NCI-H146 (cell line): Measurements from ENCODE around the gene AZU1.
"Not testable (repeated sequence)": the region's sequence is repeated elsewhere in the genome, so short reads cannot be mapped to it uniquely, and the experiment has no call there.

ENCODE experiments used
- DNase-seq: peaks from one replicate; lab custom pipeline; 2025; lab: John Stamatoyannopoulos, UW

AZU1 gene

GRCh38 chr19:810883-811489 is 16.7 kb upstream of the AZU1 start:
- no peak for DNase-seq

DNA sequence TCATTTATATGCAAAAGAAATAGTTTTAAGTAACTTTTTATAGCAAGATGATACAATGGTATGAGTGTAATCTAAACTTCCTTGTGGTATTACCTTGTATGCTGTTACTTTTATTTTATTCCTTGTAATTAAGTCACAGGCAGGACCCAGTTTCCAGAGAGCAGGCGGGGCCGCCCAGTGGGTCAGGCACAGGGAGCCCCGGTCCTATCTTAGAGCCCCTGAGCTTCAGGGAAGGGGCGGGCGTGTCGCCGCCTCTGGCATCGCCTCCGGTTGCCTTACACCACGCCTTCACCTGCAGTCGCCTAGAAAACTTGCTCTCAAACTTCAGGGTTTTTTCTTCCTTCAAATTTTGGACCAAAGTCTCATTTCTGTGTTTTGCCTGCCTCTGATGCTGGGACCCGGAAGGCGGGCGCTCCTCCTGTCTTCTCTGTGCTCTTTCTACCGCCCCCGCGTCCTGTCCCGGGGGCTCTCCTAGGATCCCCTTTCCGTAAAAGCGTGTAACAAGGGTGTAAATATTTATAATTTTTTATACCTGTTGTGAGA is 16.1 kb upstream of the AZU1 start:
- no peak for DNase-seq

GRCh38 chr19:812049-812746 is 15.4 kb upstream of the AZU1 start:
- no peak for DNase-seq

DNA sequence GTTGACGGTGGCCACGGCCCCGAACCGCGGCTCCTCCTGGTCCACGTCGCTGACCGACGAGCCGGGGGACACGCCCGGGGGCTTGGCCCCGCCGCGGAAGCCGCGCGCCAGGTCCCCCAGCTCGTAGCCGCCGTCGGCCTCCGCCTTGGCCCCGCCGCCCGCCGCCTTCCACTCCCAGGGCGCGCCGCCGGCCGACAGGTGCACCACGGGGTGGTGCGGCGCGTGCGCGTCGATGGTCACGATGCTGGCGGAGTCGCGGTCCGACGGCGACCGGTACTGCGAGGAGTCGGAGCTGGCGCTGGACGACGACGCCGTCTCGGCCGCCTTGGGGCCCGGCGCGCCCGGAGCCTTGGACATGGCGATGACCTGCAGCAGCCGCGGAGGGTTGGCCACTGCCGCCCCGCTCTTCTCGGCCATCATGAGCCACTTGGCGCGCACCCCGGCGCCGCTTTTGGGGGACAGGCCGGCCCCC is 14.9 kb upstream of the AZU1 start:
- DNase-seq, result no peak

DNA sequence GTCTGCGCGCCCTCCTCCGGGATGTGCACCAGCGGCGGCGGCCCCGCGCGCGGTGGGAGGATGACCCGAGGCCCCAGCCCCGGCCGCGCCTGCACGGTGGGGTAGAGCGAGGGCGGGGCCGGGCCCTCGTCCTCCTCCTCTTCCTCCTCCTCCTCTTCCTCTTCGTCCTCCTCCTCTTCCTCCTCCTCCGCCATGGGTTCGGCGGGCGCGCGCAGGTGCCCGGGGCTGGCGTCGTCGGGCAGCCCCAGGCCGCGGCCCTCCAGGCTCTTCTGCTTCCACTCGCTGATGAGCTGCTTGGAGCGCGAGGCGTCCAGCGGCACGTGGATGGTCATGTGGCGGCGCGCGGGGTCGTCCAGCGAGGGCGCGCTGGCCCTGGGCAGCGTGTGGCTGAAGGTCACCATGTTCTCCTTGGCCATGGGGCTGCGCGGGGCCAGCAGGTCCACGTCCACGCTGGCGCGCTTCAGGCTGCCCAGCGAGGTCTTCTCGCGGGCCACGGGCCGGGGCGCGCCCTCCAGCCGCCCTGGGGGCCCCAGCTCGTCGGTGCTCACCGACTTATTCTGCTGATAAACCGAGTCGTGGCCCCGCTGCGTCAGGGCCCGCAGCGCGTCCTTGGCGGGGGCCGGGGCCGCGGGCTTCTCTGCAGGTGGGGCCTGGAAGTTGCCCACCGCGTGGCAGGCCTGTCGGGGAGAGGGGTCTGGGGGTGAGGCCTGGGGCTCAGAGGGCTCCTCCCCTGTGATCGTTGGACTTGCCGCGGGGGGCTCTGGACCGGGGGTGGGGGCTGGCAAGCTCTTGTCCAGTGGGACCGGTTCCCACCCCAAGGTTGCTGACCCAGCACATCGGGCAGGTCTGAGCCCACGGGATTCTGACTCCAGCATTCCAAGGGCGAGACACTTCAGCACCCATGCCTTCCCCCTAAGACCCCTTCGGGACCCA is 14.2 kb upstream of the AZU1 start:
- DNase-seq, result no peak

DNA sequence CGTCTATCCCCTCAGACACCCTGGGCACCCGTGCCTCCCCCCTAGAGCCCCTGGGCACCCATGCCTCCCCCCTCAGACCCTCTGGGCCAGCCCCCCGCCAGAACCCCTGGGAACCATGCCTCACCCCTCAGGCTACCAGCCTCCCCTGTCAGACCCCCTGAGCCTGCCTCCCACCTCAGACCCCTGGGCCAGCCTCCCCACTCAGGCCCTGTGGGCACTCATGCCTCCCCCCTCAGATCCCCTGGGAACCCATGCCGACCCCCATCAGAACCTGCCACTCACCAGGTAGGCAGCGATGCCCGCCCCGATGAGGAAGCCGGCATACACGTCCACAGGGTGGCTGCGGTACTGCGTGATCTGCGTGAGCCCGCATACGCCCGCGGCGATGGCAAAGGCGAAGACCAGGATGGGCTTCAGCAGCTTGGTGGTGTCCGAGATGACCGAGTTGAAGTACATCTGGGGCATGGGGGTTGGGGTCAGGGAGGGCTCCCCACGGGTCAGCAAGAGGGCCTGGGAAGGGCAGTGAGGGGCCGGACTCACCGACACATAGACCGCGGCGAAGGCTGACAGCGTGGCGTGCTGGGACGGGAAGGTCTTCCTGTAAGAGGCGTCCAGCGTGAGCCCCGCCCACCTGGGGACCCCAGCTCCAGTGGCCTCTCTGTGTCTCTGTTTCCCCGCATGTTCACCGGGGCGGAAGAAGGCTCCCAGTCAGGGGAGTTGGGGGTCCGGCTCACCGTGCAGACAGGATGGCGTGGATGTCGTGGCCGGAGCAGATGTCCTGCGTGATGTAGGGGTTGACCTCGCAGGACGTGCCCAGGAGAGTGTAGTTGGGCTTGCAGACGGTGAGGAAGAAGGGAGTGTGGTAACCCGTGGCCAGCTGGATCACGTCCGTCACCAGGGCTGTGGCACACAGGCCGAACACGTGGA is 13.2 kb upstream of the AZU1 start:
- DNase-seq, result no peak

DNA sequence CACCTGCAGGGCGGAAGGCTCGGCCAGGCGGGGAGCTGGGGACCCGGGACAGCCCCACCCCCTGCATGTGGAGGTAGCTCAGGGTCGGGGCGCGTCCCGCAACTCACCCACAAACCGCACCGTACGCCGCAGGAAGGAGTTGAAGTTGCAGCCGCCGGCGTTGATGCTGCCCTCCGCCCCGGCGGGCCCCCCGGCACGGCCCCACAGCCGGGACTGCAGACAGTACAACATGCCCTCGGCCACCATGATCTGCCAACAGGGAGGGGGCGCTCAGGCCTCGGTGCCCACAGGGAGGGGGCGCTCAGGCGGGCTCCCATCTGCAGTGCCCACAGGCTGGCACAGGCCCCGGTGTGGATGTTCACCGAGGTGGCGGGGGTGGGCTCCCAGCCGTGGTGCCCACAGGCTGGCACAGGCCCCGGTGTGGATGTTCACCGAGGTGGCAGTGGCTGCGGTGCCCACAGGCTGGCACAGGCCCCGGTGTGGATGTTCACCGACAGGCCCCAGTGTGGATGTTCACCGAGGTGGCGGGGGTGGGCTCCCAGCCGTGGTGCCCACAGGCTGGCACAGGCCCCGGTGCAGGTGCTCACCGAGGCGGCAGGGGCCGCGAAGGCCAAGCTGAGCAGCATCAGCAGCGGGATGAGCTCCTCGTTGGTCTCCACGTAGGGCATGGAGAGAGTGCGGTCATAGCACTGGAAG is 12.4 kb upstream of the AZU1 start:
- DNase-seq, result no peak

- DNase-seq, result no peak
Measured at GRCh38 chr19:815775-816499, 11.7 kb upstream of the AZU1 start.

DNA sequence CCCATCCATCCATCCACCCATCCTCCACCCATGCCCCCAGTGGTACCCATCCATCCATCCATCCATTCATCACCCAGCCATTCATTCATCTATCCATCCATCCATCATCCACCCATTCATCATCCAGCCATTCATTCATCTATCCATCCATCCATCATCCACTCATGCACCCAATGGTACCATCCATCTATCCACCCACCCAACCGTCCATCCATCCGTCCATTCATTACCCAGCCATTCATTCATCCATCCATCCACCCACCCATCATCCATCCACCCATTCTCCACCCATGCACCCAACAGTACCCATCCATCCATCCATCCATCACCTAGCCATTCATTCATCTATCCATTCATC is 11.2 kb upstream of the AZU1 start:
- DNase-seq, result no peak

DNA sequence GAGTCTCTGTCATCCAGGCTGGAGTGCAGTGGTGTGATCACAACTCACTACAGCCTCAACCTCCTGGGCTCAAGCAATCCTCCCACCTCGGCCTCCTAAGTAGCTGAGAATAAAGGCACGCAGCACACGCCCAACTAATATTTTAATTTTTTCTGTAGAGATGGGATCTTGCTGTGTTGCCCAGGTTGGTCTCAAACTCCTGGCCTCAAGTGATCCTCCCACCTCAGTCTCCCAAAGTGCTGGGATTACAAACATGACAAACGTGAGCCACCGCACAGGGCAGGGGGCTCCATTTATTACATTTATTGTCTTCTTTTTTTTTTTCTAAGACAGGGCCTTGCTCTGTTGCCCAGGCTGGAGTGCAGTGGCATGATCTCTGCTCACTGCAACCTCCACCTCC is 7.4 kb upstream of the AZU1 start:
- DNase-seq, result not testable (repeated sequence)

GRCh38 chr19:821231-821824 is 6.3 kb upstream of the AZU1 start:
- no peak for DNase-seq

DNA sequence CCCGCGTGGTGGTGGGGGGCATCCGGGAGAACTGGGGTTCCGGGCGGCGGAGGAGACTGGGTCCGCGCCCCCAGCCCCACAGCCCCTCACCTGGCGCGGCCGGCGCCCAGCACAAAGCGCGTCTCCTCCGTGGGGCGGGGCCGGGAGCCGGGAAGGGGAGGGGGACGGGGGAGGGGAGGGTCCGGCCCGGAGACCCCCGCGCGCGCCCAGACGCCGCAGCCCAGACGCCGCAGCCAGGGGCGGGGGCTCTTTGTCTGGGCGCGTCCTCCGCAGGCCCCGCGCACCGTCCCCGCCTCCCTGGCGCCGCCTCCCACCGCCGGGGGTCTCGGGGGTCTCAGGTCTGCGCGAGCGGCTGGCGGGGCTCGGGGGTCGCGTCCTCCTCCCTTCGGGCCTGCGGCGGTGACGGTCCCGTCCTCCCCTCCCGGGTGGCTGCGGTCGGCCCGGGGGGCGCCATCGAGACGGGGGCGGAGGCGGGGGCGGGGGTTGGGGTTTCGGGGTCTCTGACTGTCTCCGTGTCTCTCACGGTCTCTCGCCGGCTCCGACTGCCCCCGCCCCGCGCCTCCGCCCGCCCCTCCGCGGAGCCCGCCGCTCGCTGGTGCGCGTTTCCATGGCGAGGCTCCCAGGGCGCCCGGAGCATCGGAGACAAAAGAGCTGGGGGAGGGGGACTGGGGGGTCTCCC is 5.7 kb upstream of the AZU1 start, which contains the start of gene PLPPR3:
TSS of gene PLPPR3 (minus strand) at position 131 of the 679 bp plus-strand sequence. CDS start 396 bp downstream, outside the sequence.
- DNase-seq, result no peak

- DNase-seq, result no peak
Measured at GRCh38 chr19:823565-824121, 4.0 kb upstream of the AZU1 start.

GRCh38 chr19:824885-825284 is 2.8 kb upstream of the AZU1 start:
- DNase-seq, result no peak

DNA sequence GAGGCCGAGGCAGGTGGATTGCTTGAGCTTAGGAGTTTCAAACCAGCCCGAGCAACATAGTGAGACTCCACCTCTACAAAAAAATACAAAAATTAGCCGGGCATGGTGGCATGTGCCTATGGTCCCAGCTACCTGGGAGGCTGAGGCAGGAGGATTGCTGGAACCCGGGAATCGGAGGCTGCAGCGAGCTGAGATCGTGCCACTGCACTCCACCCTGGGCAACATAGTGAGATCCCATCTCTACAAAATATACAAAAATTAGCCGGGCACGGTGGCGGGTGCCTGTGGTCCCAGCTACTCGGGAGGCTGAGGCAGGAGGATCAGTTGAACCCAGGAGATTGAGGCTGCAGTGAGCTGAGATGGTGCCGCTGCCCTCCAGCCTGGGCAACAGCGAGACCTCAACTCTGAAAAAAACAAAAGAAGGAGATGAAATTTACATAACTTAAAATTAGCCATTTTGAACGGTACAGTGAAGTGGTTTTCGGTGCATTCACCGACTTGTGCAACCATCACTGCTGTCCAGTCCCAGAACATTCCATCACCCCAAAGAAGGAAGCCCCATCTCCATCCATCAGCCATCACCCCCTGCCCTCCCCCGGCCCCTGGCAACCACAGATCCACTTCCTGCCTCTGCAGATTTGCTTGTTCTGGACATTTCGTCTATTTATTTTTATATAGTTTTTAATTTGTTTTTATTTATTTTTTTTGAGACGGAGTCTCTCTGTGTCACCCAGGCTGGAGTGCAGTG is 1.6 kb upstream of the AZU1 start:
- no peak for DNase-seq

GRCh38 chr19:827314-827709 is 325 bp upstream of the AZU1 start:
- DNase-seq, result no peak

DNA sequence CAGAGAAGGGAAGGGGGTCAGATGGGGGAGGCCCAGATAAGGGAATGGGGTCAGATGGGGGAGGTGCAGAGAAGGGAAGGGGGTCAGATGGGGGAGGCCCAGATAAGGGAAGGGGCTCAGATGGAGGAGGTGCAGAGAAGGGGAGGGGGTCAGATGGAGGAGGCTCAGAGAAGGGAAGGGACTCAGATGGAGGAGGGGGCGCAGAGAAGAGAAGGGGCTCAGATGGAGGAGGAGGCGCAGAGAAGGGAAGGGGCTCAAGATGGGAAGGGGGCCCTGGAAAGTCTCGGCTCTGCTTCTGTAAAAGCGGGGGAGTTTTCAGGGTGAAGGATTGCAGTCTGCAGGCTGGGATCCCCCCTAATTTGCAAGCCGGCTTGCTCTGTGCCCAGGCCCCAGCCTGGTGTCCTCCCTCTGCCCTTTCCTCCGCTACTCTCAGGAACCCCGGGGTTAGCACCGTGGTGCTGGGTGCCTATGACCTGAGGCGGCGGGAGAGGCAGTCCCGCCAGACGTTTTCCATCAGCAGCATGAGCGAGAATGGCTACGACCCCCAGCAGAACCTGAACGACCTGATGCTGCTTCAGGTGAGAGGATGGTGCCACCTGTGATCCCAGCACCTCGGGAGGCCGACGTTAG is 1.6 kb downstream of the AZU1 start:
- DNase-seq, result no peak
